SK-N-SH (cell line): Measurements from ENCODE around the gene TSFM. TPM values are rescaled to one million over a fixed set of nuclear protein-coding genes. Genes with fewer than 3 reads are reported as not detected.
A peak's percentile ranks its signal among the peaks of the same experiment; 100 is the strongest.

Experiments
- CTCF ChIA-PET: fragments of 300-600, 350-600 bp; formaldehyde crosslinking; extraction: SDS; loops from one replicate; lab custom pipeline; 2021; lab: Yijun Ruan, JAX
- POLR2A ChIA-PET: fragments of 350-600 bp; sonication (Branson Sonifier 250); formaldehyde crosslinking; extraction: SDS; loops from one replicate; lab custom pipeline; 2020; ENCODE audit warnings: antibody characterized with exemption, inconsistent platforms; lab: Yijun Ruan, JAX
- DNase-seq: peaks from one replicate; pipeline ENCODE4 v3.0.0; 2012
- H2AFZ ChIP-seq: fragments of 200-600 bp; sonication (generic); 2 replicates; pipeline ENCODE4 v1.8.1; 2016; ENCODE audit warnings: antibody characterized with exemption, mild to moderate bottlenecking, low read depth
- H3F3A ChIP-seq: fragments of 200-600 bp; sonication (generic); replicated peaks from 2 replicates; pipeline ENCODE3; 2016; ENCODE audit warnings: antibody characterized with exemption, mild to moderate bottlenecking; ENCODE audit not compliant: insufficient read depth
- H3K27ac ChIP-seq, 2 experiments: fragments of 200-500 bp in 1 of 2; fragments of 200-600 bp in 1 of 2; sonication (Bioruptor generic) in 1 of 2; sonication (generic), shearing (Covaris generic) in 1 of 2; 2 replicates each; pipeline versions ENCODE4 v1.5.1 to v1.6.1; 2014 to 2016; ENCODE audit warnings: low read depth in 2 of 2, inconsistent platforms in 1 of 2, low read length in 1 of 2, mild to moderate bottlenecking in 1 of 2, mixed read lengths in 1 of 2
- H3K27me3 ChIP-seq: fragments of 200-600 bp; sonication (generic), shearing (Covaris generic); 2 replicates; pipeline ENCODE4 v1.6.1; 2016; ENCODE audit warnings: mixed run types; ENCODE audit not compliant: insufficient read depth
- H3K36me3 ChIP-seq, 2 experiments: fragments of 200-500 bp in 1 of 2; fragments of 200-600 bp in 1 of 2; sonication (Bioruptor generic) in 1 of 2; sonication (generic) in 1 of 2; replicated peaks in 1 of 2; 2 replicates each; pipeline versions ENCODE3 to v1.5.1; 2014 to 2016; ENCODE audit warnings: low read length in 1 of 2, mild to moderate bottlenecking in 1 of 2; ENCODE audit not compliant: insufficient read depth in 2 of 2, control insufficient read depth in 1 of 2
- H3K4me1 ChIP-seq, 2 experiments: fragments of 200-500 bp in 1 of 2; fragments of 200-600 bp in 1 of 2; sonication (Bioruptor generic) in 1 of 2; sonication (generic), shearing (Covaris generic) in 1 of 2; 2 replicates each; pipeline versions ENCODE4 v1.5.1 to v1.6.1; 2014 to 2016; ENCODE audit warnings: low read depth in 1 of 2, low read length in 1 of 2, mixed run types in 1 of 2; ENCODE audit not compliant: insufficient read depth in 2 of 2, control insufficient read depth in 1 of 2
- H3K4me2 ChIP-seq: fragments of 200-600 bp; sonication (generic), shearing (Covaris generic); 2 replicates; pipeline ENCODE4 v1.6.1; 2017; ENCODE audit warnings: mixed run types
- H3K4me3 ChIP-seq, 2 experiments: fragments of 200-500 bp in 1 of 2; fragments of 200-600 bp in 1 of 2; sonication (Bioruptor generic) in 1 of 2; sonication (generic), shearing (Covaris generic) in 1 of 2; 2 replicates each; pipeline versions ENCODE4 v1.5.1 to v1.8.1; 2014 to 2016; ENCODE audit warnings: low read depth in 2 of 2, inconsistent platforms in 1 of 2, low read length in 1 of 2, mild to moderate bottlenecking in 1 of 2, mixed read lengths in 1 of 2, moderate library complexity in 1 of 2
- H3K79me2 ChIP-seq: fragments of 200-600 bp; sonication (generic); 2 replicates; pipeline ENCODE4 v1.8.1; 2017; ENCODE audit warnings: mild to moderate bottlenecking; ENCODE audit not compliant: insufficient read depth
- H3K9ac ChIP-seq: fragments of 200-600 bp; sonication (generic); 2 replicates; pipeline ENCODE4 v1.6.1; 2017; ENCODE audit warnings: mixed run types
- H3K9me2 ChIP-seq: fragments of 200-600 bp; sonication (generic); 2 replicates; pipeline ENCODE4 v1.6.1; 2017; ENCODE audit warnings: mixed run types
- H3K9me3 ChIP-seq: fragments of 200-600 bp; sonication (generic); 2 replicates; pipeline ENCODE4 v1.6.1; 2017; ENCODE audit warnings: mixed run types, mild to moderate bottlenecking, moderate library complexity
- H4K20me1 ChIP-seq: fragments of 200-600 bp; sonication (generic); 2 replicates; pipeline ENCODE4 v1.6.1; 2017; ENCODE audit warnings: mild to moderate bottlenecking, mixed run types; ENCODE audit not compliant: insufficient read depth
- EP300 ChIP-seq, 2 experiments: IDR thresholded peaks; 2 replicates each; pipeline versions ENCODE4 v1.4.0 to v1.6.1; 2012; ENCODE audit warnings: borderline replicate concordance in 1 of 2, low read depth in 1 of 2, low read length in 1 of 2
- EZH2phosphoT487 ChIP-seq: fragments of 200-600 bp; sonication (generic); IDR thresholded peaks from 2 replicates; pipeline ENCODE4 v1.6.1; 2017; ENCODE audit warnings: low read depth, mixed run types, mild to moderate bottlenecking, antibody characterized with exemption, moderate library complexity, borderline replicate concordance
- FOSL2 ChIP-seq: IDR thresholded peaks from 2 replicates; pipeline ENCODE4 v1.4.0; 2012; ENCODE audit warnings: low read depth, mild to moderate bottlenecking, moderate library complexity, borderline replicate concordance
- FOXJ3 ChIP-seq: sonication (generic); formaldehyde crosslinking; IDR thresholded peaks from 2 replicates; pipeline ENCODE4 v1.5.1; 2020; ENCODE audit warnings: mild to moderate bottlenecking, missing genetic modification reagents
- GATA2 ChIP-seq: sonication (generic); formaldehyde crosslinking; IDR thresholded peaks from 2 replicates; pipeline ENCODE4 v1.5.0; 2020; ENCODE audit warnings: mild to moderate bottlenecking, missing genetic modification reagents
- JUND ChIP-seq: IDR thresholded peaks from 2 replicates; pipeline ENCODE4 v1.4.0; 2012
- MXI1 ChIP-seq: IDR thresholded peaks from 2 replicates; pipeline ENCODE4 v1.6.1; 2012; ENCODE audit warnings: mild to moderate bottlenecking, low read depth, low read length, improper control_type of control experiment
- NFIC ChIP-seq: IDR thresholded peaks from 2 replicates; pipeline ENCODE4 v1.4.0; 2012; ENCODE audit warnings: borderline replicate concordance
- NRF1 ChIP-seq: IDR thresholded peaks from 2 replicates; pipeline ENCODE4 v1.6.1; 2012; ENCODE audit warnings: low read depth, mild to moderate bottlenecking, low read length
- POLR2AphosphoS5 ChIP-seq: IDR thresholded peaks from 2 replicates; pipeline ENCODE4 v1.6.1; 2012; ENCODE audit warnings: low read depth, low read length
- RAD21 ChIP-seq: IDR thresholded peaks from 2 replicates; pipeline ENCODE4 v1.6.1; 2012; ENCODE audit warnings: mild to moderate bottlenecking, low read length
- RCOR1 ChIP-seq: fragments of 150-350 bp; IDR thresholded peaks from 2 replicates; pipeline ENCODE4 v1.6.1; 2017; ENCODE audit warnings: antibody characterized with exemption, low read length
- RFX5 ChIP-seq: IDR thresholded peaks from 2 replicates; pipeline ENCODE4 v1.6.1; 2012; ENCODE audit warnings: mild to moderate bottlenecking, improper control_type of control experiment, low read length
- SIN3A ChIP-seq: IDR thresholded peaks from 2 replicates; pipeline ENCODE4 v1.6.1; 2012; ENCODE audit warnings: low read depth, mild to moderate bottlenecking, low read length, moderate library complexity, borderline replicate concordance
- TAF1 ChIP-seq: IDR thresholded peaks from 2 replicates; pipeline ENCODE4 v1.6.1; 2012; ENCODE audit warnings: low read depth, mild to moderate bottlenecking, low read length, moderate library complexity, borderline replicate concordance
- TCF12 ChIP-seq: IDR thresholded peaks from 2 replicates; pipeline ENCODE4 v1.4.0; 2012
- TEAD4 ChIP-seq: IDR thresholded peaks from 2 replicates; pipeline ENCODE4 v1.4.0; 2012; ENCODE audit warnings: mild to moderate bottlenecking, borderline replicate concordance; ENCODE audit not compliant: insufficient read depth
- WGBS: methylation state at CpG from one replicate; pipeline ENCODE4 v1.1.6; 2017; ENCODE audit warnings: low lambda C conversion rate; 5-methylcytosine and 5-hydroxymethylcytosine counted together
- polyA plus RNA-seq, 3 experiments: library from polyadenylated mRNA; depleted of rRNA; stranded (reverse); fragments of >200 nt; gene quantifications; 2 replicates each; pipeline ENCODE4 v1.2.3, GENCODE V29; 2012
- TF ChIP-seq, protein P1 (sequence below): IDR thresholded peaks from 2 replicates; pipeline ENCODE4 v1.4.0; 2012; ENCODE audit warnings: low read depth, borderline replicate concordance
- TF ChIP-seq, protein P2 (sequence below): fragments of 200-600 bp; sonication (generic); IDR thresholded peaks from 2 replicates; pipeline ENCODE4 v1.6.1; 2017; ENCODE audit warnings: antibody characterized with exemption, mild to moderate bottlenecking, moderate library complexity
- TF ChIP-seq, protein P3 (sequence below): IDR thresholded peaks from 2 replicates; pipeline ENCODE4 v1.6.1; 2012; ENCODE audit warnings: mild to moderate bottlenecking, low read depth, low read length, moderate library complexity

Gene TSFM
- polyA plus RNA-seq, 1 of the 3 experiments (the other 2 are of a cell fraction), result 28.7 TPM

DNA sequence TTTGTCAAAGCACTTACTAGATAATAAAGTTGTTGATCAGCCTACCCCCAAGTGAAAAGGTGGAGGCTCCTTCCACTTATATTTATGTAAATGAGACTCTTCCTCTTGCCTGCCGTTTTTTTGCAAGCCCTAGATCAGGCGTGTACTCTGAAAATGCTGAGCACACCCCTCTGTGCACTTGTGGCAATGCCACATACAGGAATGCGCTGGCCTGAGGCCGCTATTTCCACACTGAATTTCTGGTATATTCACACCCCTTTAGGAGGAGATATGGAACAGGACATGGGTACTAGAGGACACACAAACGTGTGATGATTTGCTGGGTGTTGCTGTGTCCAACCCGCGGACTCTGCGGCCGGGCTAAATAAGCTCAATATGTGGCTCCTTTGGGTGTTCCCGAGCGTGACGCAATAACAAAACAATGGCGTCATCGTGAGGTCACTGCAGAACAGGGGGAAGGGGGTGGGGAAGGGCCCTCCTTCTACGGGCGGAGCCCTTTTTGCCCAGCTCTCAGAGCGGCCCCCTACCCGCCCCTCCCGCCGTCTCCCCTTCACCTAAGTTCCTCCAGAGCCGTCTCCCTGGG is 38.3 kb upstream of the TSFM start:
- Histone ChIP-seq H3K9me2 (no peaks in the 10 kb centered on the region), H3K9me3 (no peaks in the 10 kb centered on the region), H2AFZ (peak overlapping the region; percentile 91), H3K27me3 (no peaks in the 10 kb centered on the region), H3K4me2 (peak overlapping the region; percentile 87), H3K4me1 (peaks cover 0 to 21% of the 10 kb centered on the region in 2 experiments; a peak in 2 of 4 replicates), H3K36me3 (peaks cover 25 to 31% of the 10 kb centered on the region in 2 experiments), H3K79me2 (peaks cover 10% of the 10 kb centered on the region), H3K9ac (peak overlapping the region; percentile 99), H3F3A (peaks cover 32% of the 10 kb centered on the region), H4K20me1 (no peaks in the 10 kb centered on the region), H3K27ac (peak overlapping the region; percentile 96 to 98), H3K4me3 (peak overlapping the region; percentile 81 to 82)
- CTCF ChIA-PET, result interaction anchor here (0.8 to 3.2 kb wide), 5 partner anchors 8 to 161 kb away, joined by 3 to 18 read pairs (median 10); no protein-coding TSS in a partner anchor
- TF ChIP-seq, protein P1, sequence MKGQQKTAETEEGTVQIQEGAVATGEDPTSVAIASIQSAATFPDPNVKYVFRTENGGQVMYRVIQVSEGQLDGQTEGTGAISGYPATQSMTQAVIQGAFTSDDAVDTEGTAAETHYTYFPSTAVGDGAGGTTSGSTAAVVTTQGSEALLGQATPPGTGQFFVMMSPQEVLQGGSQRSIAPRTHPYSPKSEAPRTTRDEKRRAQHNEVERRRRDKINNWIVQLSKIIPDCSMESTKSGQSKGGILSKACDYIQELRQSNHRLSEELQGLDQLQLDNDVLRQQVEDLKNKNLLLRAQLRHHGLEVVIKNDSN, result no peak
- TF ChIP-seq SIN3A (no peak), RCOR1 (0 out of 2 replicates have a peak, but pooled peaks have one; percentile 10), EZH2phosphoT487 (no peak), RFX5 (no peak), EP300 (IDR thresholded peaks at IDR 0.05; ENCODE audit: borderline replicate concordance in 1 of 2, low read depth in 1 of 2, low read length in 1 of 2) (no peak), FOXJ3 (no peak)
- POLR2A ChIA-PET, result interaction anchor here (0.5 to 2.1 kb wide), 8 partner anchors 8 to 153 kb away, joined by 3 to 18 read pairs (median 4); no protein-coding TSS in a partner anchor
- DNase-seq, result peak; percentile 86
- WGBS, result 8% methylated on average over 19 of the region's 21 CpGs

DNA sequence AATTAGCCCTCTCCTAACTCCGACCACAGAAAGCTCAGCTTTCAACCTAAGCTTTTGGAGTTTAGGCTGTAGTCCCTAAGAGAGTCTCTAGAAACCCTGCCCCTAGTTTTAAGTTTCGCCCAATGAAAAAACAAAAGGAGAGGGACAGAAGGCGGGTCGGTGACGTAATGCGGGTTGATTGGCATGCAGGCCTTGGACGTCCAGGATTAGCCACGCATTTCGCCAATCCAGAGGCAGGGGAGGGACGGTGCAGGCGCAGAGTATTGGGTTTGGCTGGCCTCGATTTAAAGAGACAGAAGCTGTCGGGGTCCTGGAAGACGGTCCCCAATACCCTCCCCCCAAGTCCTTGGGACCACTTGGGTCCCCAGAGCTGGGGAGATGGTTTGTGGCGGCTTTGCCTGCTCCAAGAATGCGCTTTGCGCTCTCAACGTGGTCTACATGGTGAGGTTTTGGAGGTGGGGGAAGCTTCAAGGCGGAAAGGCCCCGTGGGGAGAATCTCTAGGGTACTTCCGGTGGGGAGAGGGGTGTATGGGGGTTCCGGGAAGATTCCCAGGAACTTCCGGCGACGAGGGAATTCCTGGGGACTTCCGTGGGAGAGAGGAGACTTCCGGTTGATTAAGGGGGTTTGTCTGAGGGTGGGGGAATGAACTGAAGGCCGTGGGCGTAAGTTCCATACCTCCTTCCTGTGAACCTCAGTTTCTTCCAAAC is 37.7 kb upstream of the TSFM start, which contains the start of gene TSPAN31:
Gene TSPAN31, plus strand, starts transcription at position 263 of the 708 bp plus-strand sequence. Its CDS starts 116 bp downstream, at position 379.
- POLR2A ChIA-PET, result interaction anchor here (0.5 to 2.1 kb wide), 10 partner anchors 9 to 153 kb away, joined by 3 to 18 read pairs (median 4); no protein-coding TSS in a partner anchor
- Histone ChIP-seq H3K36me3 (peaks cover 26 to 38% of the 10 kb centered on the region in 2 experiments), H4K20me1 (no peaks in the 10 kb centered on the region), H3K9ac (peak within 1 kb of the TSS; percentile 99), H3K4me1 (peaks cover 0 to 17% of the 10 kb centered on the region in 2 experiments; a peak in 2 of 4 replicates), H3K4me2 (peak within 1 kb of the TSS; percentile 87), H3K4me3 (peak within 1 kb of the TSS; percentile 81 to 82), H3K79me2 (peaks cover 17% of the 10 kb centered on the region), H3K27ac (peak within 1 kb of the TSS; percentile 96 to 98), H3F3A (peaks cover 32% of the 10 kb centered on the region), H3K27me3 (no peaks in the 10 kb centered on the region), H3K9me2 (no peaks in the 10 kb centered on the region), H3K9me3 (no peaks in the 10 kb centered on the region), H2AFZ (peak within 1 kb of the TSS; percentile 91)
- peak; percentile 86 for DNase-seq
- 1% methylated on average over 26 of the region's 29 CpGs for WGBS
- CTCF ChIA-PET, result interaction anchor here (0.7 to 3.2 kb wide), 6 partner anchors 9 to 162 kb away, joined by 3 to 18 read pairs (median 8); partner anchors contain the start of gene B4GALNT1
- no peak for TF ChIP-seq RAD21
- TF ChIP-seq TEAD4, result no peak
- peak; percentile 58; the same call in 1 of the 2 replicates for TF ChIP-seq POLR2AphosphoS5
- TF ChIP-seq NFIC, result no peak
- no peak for TF ChIP-seq FOSL2
- TF ChIP-seq, protein P2, sequence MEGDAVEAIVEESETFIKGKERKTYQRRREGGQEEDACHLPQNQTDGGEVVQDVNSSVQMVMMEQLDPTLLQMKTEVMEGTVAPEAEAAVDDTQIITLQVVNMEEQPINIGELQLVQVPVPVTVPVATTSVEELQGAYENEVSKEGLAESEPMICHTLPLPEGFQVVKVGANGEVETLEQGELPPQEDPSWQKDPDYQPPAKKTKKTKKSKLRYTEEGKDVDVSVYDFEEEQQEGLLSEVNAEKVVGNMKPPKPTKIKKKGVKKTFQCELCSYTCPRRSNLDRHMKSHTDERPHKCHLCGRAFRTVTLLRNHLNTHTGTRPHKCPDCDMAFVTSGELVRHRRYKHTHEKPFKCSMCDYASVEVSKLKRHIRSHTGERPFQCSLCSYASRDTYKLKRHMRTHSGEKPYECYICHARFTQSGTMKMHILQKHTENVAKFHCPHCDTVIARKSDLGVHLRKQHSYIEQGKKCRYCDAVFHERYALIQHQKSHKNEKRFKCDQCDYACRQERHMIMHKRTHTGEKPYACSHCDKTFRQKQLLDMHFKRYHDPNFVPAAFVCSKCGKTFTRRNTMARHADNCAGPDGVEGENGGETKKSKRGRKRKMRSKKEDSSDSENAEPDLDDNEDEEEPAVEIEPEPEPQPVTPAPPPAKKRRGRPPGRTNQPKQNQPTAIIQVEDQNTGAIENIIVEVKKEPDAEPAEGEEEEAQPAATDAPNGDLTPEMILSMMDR, result no peak
- TF ChIP-seq RCOR1, result 0 out of 2 replicates have a peak, but pooled peaks have one; percentile 4
- TF ChIP-seq MXI1, result peak; percentile 43; the same call in 1 of the 2 replicates
- peak; percentile 23; the same call in 1 of the 2 replicates for TF ChIP-seq JUND
- no peak for TF ChIP-seq GATA2 (CRISPR knock-in tag)
- TF ChIP-seq NRF1, result peak; percentile 62; the same call in 1 of the 2 replicates
- no peak for TF ChIP-seq TCF12
- TF ChIP-seq, protein P3, sequence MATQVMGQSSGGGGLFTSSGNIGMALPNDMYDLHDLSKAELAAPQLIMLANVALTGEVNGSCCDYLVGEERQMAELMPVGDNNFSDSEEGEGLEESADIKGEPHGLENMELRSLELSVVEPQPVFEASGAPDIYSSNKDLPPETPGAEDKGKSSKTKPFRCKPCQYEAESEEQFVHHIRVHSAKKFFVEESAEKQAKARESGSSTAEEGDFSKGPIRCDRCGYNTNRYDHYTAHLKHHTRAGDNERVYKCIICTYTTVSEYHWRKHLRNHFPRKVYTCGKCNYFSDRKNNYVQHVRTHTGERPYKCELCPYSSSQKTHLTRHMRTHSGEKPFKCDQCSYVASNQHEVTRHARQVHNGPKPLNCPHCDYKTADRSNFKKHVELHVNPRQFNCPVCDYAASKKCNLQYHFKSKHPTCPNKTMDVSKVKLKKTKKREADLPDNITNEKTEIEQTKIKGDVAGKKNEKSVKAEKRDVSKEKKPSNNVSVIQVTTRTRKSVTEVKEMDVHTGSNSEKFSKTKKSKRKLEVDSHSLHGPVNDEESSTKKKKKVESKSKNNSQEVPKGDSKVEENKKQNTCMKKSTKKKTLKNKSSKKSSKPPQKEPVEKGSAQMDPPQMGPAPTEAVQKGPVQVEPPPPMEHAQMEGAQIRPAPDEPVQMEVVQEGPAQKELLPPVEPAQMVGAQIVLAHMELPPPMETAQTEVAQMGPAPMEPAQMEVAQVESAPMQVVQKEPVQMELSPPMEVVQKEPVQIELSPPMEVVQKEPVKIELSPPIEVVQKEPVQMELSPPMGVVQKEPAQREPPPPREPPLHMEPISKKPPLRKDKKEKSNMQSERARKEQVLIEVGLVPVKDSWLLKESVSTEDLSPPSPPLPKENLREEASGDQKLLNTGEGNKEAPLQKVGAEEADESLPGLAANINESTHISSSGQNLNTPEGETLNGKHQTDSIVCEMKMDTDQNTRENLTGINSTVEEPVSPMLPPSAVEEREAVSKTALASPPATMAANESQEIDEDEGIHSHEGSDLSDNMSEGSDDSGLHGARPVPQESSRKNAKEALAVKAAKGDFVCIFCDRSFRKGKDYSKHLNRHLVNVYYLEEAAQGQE, result no peak
- TF ChIP-seq TAF1, result no peak
